GM23248 (cell line): Measurements from ENCODE around the gene EGR1.
"Not testable (repeated sequence)": the region's sequence is repeated elsewhere in the genome, so short reads cannot be mapped to it uniquely, and the experiment has no call there.

Experiments used
- EZH2 ChIP-seq: fragments of 200-600 bp; sonication (generic); IDR thresholded peaks from 2 replicates; pipeline ENCODE4 v1.6.1; 2018; ENCODE audit warnings: antibody characterized with exemption, mild to moderate bottlenecking; ENCODE audit not compliant: insufficient read depth, poor library complexity, severe bottlenecking
- EZH2phosphoT487 ChIP-seq: fragments of 200-600 bp; sonication (generic); IDR thresholded peaks from 2 replicates; pipeline ENCODE4 v1.6.1; 2018; ENCODE audit warnings: antibody characterized with exemption, moderate library complexity, mild to moderate bottlenecking, low read depth; ENCODE audit not compliant: insufficient read depth

DNA sequence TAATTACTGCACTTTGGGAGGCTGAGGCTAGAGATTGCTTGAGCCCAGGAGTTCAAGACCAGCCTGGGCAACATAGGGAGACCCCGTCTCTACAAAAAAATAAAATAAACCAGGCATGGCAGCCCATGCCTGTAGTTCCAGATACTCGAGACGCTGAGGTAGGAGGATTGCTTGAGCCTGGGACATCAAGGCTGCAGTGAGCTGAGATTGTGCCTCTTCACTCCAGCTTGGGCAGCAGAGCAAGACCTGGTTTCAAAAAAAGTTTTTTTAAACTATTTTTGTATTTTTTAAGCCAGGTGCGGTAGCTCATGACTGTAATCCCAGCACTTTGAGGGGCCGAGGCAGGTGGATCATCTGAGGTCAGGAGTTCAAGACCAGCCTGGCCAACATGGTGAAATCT, 7.9 kb downstream of the EGR1 start:
- TF ChIP-seq EZH2phosphoT487, EZH2: not testable (repeated sequence)
